T47D (cell line): ENCODE results near the gene NPAS3.

Experiments
- DNase-seq, 2 experiments: peaks; one replicate each; pipeline versions ENCODE4 v3.0.0 to v3.0.0-alpha.2; 2011 to 2012; ENCODE audit warnings: low read depth in 1 of 2, low spot score in 1 of 2
- JUND ChIP-seq: IDR thresholded peaks from 2 replicates; pipeline ENCODE4 v1.6.1; 2012; ENCODE audit warnings: low read depth
- in situ Hi-C: cut with HindIII; loops from 2 replicates; pipeline ENCODE4 v1.10.0; 2016; ENCODE audit warnings: low sequenced_read_pairs, low pct_unique_long_range_greater_than_20kb

NPAS3 gene

GRCh38 chr14:33710273-33710672, 771.6 kb downstream of the NPAS3 start:
- no peak for DNase-seq
- no peak for TF ChIP-seq JUND
- in situ Hi-C loops, result no loop called here

GRCh38 chr14:33711194-33711593, 772.5 kb downstream of the NPAS3 start:
- no peak for TF ChIP-seq JUND
- no peak for DNase-seq
- in situ Hi-C loops, result no loop called here

- TF ChIP-seq JUND, result no peak
- no peak for DNase-seq
- in situ Hi-C loops, result no loop called here
Measured at GRCh38 chr14:33711811-33712216, 773.1 kb downstream of the NPAS3 start.

- DNase-seq, result no peak
- in situ Hi-C loops, result no loop called here
Measured at GRCh38 chr14:33714527-33715226, 776.0 kb downstream of the NPAS3 start.

GRCh38 chr14:33715227-33715528, 776.5 kb downstream of the NPAS3 start:
- in situ Hi-C loops, result no loop called here
- no peak for TF ChIP-seq JUND

More at GRCh38 chr14:33714527-33715226, 776.0 kb downstream of the NPAS3 start:
- no peak for TF ChIP-seq JUND

GRCh38 chr14:33716921-33717320, 778.2 kb downstream of the NPAS3 start:
- no peak for DNase-seq
- in situ Hi-C loops, result no loop called here
- TF ChIP-seq JUND, result no peak

More at GRCh38 chr14:33715227-33715528, 776.5 kb downstream of the NPAS3 start:
- DNase-seq, result no peak

GRCh38 chr14:33717866-33718265, 779.2 kb downstream of the NPAS3 start:
- no peak for TF ChIP-seq JUND
- in situ Hi-C loops, result no loop called here
- no peak for DNase-seq

- no peak for TF ChIP-seq JUND
- DNase-seq, result no peak
- in situ Hi-C loops, result no loop called here
Measured at GRCh38 chr14:33720284-33720787, 781.7 kb downstream of the NPAS3 start.

- in situ Hi-C loops, result no loop called here
- TF ChIP-seq JUND, result no peak
- DNase-seq, result no peak
Measured at GRCh38 chr14:33726685-33727084, 788.0 kb downstream of the NPAS3 start.

- TF ChIP-seq JUND, result no peak
- DNase-seq, result no peak
- in situ Hi-C loops, result no loop called here
Measured at GRCh38 chr14:33727606-33728005, 788.9 kb downstream of the NPAS3 start.

- TF ChIP-seq JUND, result no peak
- in situ Hi-C loops, result no loop called here
- peak in 1 of 2 experiments; percentile 24 for DNase-seq
Measured at GRCh38 chr14:33728010-33728498, 789.4 kb downstream of the NPAS3 start.

GRCh38 chr14:33730156-33730555, 791.5 kb downstream of the NPAS3 start:
- in situ Hi-C loops, result no loop called here
- TF ChIP-seq JUND, result no peak

GRCh38 chr14:33732175-33732574, 793.5 kb downstream of the NPAS3 start:
- no peak for DNase-seq
- in situ Hi-C loops, result no loop called here
- TF ChIP-seq JUND, result no peak

More at GRCh38 chr14:33730156-33730555, 791.5 kb downstream of the NPAS3 start:
- DNase-seq, result no peak

- no peak for DNase-seq
- in situ Hi-C loops, result no loop called here
- TF ChIP-seq JUND, result no peak
Measured at GRCh38 chr14:33733310-33733709, 794.6 kb downstream of the NPAS3 start.
